ENCODE results near the gene ARHGAP23.

GRCh38 chr17:38451030-38451839, 23.0 kb downstream of the ARHGAP23 start:
- no peak for TF ChIP-seq CTCF (IDR thresholded peaks at IDR 0.05)
- no peak for TF ChIP-seq POLR2A (IDR thresholded peaks at IDR 0.05)

All from thyroid gland (tissue), 4 donors.